NCI-H2107 treated with DMSO at 0.1 percent for 48 hours (cell line): ENCODE data around the gene BEND7.
"Not testable (repeated sequence)": the region's sequence is repeated elsewhere in the genome, so short reads cannot be mapped to it uniquely, and the experiment has no call there.

ENCODE experiments used
- DNase-seq: peaks from one replicate; lab custom pipeline; 2025; ENCODE audit not compliant: unreplicated experiment; lab: John Stamatoyannopoulos, UW

The BEND7 gene

GRCh38 chr10:13528875-13529713 is at the start of gene BEND7:
Gene BEND7 (minus strand): TSS chr10:13529014. CDS start chr10:13528533, 481 bp downstream.
- no peak for DNase-seq

- DNase-seq: no peak
These were observed 45.1 kb upstream of the BEND7 start for GRCh38 chr10:13573960-13574359.

GRCh38 chr10:13571541-13571940 is 42.7 kb upstream of the BEND7 start:
- no peak for DNase-seq

- no peak for DNase-seq
These were observed 38.2 kb upstream of the BEND7 start for GRCh38 chr10:13567030-13567429.

GRCh38 chr10:13564576-13564975 is 35.8 kb upstream of the BEND7 start:
- no peak for DNase-seq

GRCh38 chr10:13563481-13564445 is 34.9 kb upstream of the BEND7 start:
- no peak for DNase-seq

GRCh38 chr10:13560597-13560996 is 31.8 kb upstream of the BEND7 start:
- DNase-seq: no peak

GRCh38 chr10:13559124-13559700 is 30.4 kb upstream of the BEND7 start:
- no peak for DNase-seq

- DNase-seq: no peak
These were observed 27.2 kb upstream of the BEND7 start for GRCh38 chr10:13555884-13556510.

GRCh38 chr10:13550802-13551201 is 22.0 kb upstream of the BEND7 start:
- no peak for DNase-seq

GRCh38 chr10:13542533-13542932 is 13.7 kb upstream of the BEND7 start:
- DNase-seq: no peak

- DNase-seq: not testable (repeated sequence)
These were observed 9.2 kb upstream of the BEND7 start for GRCh38 chr10:13537985-13538384.

GRCh38 chr10:13536674-13537366 is 8.0 kb upstream of the BEND7 start:
- DNase-seq: no peak

GRCh38 chr10:13535346-13535745 is 6.5 kb upstream of the BEND7 start:
- no peak for DNase-seq

- no peak for DNase-seq
These were observed 830 bp upstream of the BEND7 start for GRCh38 chr10:13529714-13529973.

- DNase-seq: no peak
These were observed 515 bp downstream of the BEND7 start for GRCh38 chr10:13528123-13528874.

- DNase-seq: no peak
These were observed 1.0 kb downstream of the BEND7 start for GRCh38 chr10:13527864-13528122.

- no peak for DNase-seq
These were observed 1.6 kb downstream of the BEND7 start for GRCh38 chr10:13526948-13527863.

- no peak for DNase-seq
These were observed 3.2 kb downstream of the BEND7 start for GRCh38 chr10:13525663-13526062.
